GM20000 (cell line): ENCODE results near the gene ACSL5.

Experiments used
- DNase-seq: peaks from one replicate; pipeline ENCODE4 v3.0.0; 2012; ENCODE audit warnings: low spot score
- TF ChIP-seq, protein P1 (sequence below): IDR thresholded peaks from 2 replicates; pipeline ENCODE4 v1.5.1; 2012; ENCODE audit warnings: mild to moderate bottlenecking, control low read depth; ENCODE audit errors: extremely low read depth, missing control alignments

ACSL5 gene

DNA sequence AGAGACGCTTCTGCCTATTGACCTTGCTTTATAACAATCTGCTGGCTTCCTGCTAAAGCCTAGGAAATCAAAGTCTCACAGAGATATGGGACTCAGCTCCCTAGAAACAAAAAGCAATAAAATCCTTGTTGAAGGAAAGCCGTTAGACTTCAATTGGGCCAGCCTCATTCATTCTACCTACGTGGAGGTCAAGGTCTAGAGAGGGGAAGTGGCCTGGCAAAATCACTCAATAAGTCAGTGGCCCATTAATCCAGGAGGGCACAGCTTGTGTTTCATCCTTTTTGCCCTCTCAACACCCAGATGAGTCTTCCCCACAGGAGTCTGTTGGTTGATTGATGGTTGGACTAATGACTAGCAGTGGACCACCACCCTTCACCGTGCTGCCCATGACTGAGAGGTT, 40.5 kb upstream of the ACSL5 start:
- DNase-seq, result no peak

DNA sequence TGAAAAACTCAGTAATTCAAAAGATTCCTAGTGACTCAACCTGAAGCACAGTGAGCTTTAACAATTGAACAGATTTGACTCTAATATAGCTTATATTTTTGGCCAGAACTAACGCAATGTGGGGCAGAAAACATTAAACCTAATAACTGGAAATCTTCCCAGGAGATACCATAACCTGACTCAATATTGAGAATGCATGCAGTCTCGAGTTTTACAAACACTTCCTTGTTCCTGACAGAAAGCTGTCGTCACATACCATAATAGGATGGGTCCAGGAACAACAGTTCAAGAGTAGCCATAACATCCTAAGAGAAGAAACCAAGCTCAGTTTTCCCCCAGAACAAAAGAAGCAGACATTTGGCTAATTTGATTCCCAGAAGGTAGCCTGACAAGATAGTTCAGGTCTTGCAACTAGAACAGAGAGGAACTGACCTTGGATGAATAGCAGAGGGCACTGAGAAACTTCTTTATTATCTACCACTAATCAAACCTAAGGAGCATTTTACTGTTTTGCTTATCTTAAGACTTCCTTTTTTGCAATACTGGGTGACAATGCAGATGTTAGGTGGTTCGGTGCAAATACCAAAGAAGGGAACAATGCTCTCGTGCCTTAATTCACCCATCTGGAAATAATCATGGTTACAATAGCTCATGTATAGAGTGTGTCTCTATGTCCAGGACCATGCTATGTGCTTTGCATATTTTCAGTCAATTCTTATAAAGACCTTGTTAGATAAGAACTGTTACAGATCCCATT, 38.6 kb upstream of the ACSL5 start:
- TF ChIP-seq, protein P1, sequence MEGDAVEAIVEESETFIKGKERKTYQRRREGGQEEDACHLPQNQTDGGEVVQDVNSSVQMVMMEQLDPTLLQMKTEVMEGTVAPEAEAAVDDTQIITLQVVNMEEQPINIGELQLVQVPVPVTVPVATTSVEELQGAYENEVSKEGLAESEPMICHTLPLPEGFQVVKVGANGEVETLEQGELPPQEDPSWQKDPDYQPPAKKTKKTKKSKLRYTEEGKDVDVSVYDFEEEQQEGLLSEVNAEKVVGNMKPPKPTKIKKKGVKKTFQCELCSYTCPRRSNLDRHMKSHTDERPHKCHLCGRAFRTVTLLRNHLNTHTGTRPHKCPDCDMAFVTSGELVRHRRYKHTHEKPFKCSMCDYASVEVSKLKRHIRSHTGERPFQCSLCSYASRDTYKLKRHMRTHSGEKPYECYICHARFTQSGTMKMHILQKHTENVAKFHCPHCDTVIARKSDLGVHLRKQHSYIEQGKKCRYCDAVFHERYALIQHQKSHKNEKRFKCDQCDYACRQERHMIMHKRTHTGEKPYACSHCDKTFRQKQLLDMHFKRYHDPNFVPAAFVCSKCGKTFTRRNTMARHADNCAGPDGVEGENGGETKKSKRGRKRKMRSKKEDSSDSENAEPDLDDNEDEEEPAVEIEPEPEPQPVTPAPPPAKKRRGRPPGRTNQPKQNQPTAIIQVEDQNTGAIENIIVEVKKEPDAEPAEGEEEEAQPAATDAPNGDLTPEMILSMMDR, result no peak
- no peak for DNase-seq

More for the DNA sequence above, 40.5 kb upstream of the ACSL5 start:
- TF ChIP-seq, protein P1, result no peak

DNA sequence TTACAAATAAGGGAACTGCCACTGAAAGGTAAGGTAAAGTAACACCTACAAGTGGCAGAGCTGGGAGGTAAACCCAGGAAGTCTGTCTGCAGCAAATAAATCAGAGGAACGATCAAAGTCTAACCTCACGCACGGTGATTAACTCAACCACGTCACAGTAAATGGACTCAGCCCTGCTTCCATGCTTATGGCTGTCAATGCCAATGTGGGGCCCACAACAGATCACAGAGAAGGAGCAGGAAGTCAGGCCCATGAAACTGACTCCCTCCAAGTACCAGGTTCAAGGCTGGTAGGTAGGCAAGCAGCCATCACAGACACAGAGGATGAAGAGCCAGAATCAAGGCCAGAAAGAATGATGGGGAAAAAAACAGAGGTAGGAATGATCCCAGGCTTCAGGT, 38.0 kb upstream of the ACSL5 start:
- TF ChIP-seq, protein P1, result no peak
- DNase-seq, result no peak

DNA sequence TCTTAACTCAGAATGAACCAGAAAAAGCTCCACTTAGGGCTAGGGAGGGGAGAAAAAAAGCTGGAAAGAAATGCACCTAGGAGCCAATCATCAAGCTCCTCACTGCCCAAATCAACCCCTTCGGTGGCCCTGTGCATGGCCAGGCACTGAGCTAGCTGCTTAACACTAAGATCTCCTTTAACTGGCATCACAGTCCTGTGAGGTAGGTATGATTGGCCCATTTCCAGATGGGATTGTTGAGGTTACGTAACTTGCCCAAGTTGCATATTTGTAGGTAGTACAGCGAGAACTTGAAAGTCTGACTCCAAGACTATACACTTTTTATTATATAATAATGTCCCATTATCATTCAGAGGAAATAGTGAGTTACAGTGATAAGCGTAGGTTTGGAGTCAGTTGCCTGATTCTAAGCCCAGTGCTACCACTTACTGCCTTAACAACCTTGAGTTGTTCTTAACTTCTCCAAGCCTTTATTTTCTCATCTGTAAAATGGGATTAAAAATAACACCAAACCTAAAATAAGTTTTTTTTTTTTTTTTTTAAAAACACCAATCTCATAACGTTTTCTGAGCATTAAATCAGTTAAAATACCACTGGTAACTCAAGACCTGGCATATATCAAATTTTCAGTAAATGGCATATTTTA, 37.2 kb upstream of the ACSL5 start:
- TF ChIP-seq, protein P1, result no peak
- DNase-seq, result no peak

DNA sequence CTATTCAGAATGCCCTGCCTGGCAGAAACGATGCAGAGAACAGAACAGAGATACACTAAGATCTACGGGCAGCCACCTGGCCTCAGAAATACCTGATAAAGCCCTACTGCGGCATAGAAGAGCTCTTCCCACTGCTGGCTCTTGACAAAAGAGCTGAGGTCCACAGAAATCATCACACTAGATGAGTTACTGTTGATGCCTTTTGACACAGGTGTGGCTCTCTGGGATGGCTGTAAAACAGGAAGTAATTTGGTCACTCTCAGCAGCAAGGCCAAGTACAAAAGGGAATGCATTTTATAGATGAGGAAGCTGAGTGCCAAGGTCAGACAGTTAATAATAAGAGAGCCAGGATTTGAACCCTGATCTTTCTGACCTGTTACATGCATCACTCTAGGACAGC, 35.0 kb upstream of the ACSL5 start:
- TF ChIP-seq, protein P1, result no peak
- no peak for DNase-seq

DNA sequence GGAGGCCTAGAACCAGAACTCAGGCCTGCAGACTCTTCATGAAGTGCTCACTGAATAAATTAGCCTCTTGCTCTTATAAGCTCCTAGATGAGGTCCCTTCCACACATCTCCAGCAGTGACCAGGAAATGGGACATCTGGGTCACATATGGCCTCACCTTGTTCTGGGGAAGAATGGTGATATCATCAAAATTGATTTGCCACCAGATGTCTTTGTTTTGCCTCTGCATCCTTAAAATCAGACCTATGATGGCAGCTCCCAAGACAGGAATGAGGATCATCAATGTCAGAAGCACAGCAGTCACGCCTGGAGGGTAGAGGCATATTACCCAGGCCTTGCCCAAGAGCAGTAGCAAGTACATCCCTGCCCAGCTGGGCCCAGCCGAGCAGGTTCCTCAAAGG, 33.3 kb upstream of the ACSL5 start:
- TF ChIP-seq, protein P1, result no peak
- DNase-seq, result no peak

- TF ChIP-seq, protein P1, result no peak
- DNase-seq, result no peak
These were observed 30.7 kb upstream of the ACSL5 start for GRCh38 chr10:112343056-112343806.
